GM19455 (cell line): Measurements from ENCODE around the gene OR2C3.

Experiments used
- ATAC-seq: cut with Tn5 transposase; IDR thresholded peaks from one replicate; pipeline ENCODE4 v1.9.1; 2021; ENCODE audit not compliant: unreplicated experiment

OR2C3 gene

DNA sequence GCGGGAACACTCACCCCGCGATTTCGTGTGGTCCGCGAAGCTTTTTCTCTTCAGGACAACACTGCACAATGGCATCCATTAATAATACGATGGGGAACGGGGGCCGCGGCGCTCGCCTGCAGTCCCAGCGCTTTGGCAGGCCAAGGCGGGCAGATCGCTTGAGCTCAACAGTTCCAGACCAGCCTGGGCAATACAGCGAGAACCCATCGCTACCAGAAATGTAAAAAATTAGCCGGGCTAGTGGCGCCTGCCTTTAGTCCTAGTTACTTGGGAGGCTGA lies 17.7 kb downstream of the OR2C3 start:
- no peak for ATAC-seq

- ATAC-seq = no peak
These were observed 18.2 kb downstream of the OR2C3 start for GRCh38 chr1:247517795-247518612.

DNA sequence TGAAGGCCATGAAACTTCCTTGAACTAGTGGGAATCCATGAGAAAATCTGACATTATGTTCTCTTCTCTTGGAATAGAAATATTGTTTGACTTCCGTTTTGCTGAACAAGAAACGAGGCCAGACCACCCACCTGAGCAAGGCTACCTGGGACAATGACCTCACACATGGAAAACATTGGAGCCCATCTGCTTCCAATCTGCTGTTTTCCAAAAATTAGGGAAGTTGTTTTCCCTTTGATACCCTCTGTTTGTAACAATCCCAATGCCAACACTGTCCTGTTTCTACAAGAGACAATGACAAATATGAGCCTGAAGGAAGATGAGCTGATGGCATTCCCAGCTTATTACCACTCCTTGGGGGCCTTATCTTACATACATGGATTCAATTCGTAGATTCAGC lies 29.4 kb downstream of the OR2C3 start:
- ATAC-seq = no peak

DNA sequence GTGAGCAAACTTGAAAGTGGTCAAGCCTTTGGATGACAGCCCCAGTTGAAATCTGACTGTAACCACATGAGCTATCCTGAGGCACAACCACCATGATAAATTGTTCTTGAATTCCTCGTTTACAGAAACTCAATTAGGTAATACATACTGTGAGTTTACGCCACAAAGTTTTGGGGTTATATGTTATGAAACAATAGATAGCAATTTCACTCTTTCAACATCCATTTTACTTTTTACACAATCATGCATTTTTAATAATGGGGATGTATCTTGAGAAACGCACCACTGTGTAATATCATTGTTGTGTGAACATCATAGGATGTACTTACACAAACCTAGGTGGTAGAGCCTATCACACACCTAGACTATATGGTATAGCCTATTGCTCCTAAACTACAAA lies 35.4 kb downstream of the OR2C3 start:
- ATAC-seq = no peak

- no peak for ATAC-seq
These were observed 39.5 kb downstream of the OR2C3 start for GRCh38 chr1:247496581-247497285.

- no peak for ATAC-seq
These were observed 41.5 kb downstream of the OR2C3 start for GRCh38 chr1:247494767-247495166.

DNA sequence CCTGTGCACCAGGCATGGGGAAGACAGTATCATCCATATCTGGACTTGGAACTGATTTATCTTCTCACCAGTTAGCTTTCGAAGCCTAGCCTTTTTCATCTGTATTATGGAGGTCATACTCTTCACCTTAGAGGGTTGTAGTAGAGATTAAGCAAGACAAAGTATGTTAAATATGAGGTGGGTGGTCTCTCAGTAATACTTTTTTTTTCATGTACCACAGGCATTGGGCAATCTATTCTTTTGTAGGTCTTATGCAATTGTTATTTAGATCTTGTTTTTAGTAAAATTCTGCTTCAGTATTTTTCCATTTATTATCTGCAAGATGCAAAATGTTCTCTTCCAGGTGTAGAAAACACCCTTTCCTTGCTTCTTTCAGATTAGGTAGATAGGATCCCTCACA lies 43.1 kb downstream of the OR2C3 start:
- ATAC-seq = no peak

- ATAC-seq = no peak
These were observed 44.9 kb downstream of the OR2C3 start for GRCh38 chr1:247491328-247491727.

- ATAC-seq = peak; percentile 78
These were observed 49.2 kb downstream of the OR2C3 start for GRCh38 chr1:247487057-247487456.

- no peak for ATAC-seq
These were observed 53.5 kb downstream of the OR2C3 start for GRCh38 chr1:247482747-247483146.

- ATAC-seq = peak; percentile 51
These were observed 59.7 kb downstream of the OR2C3 start for GRCh38 chr1:247476328-247477058.

GRCh38 chr1:247475793-247476192 lies 60.4 kb downstream of the OR2C3 start:
- ATAC-seq = peak; percentile 21
